HG03521 (cell line): Measurements from ENCODE around the gene SMCHD1.
"Not testable (repeated sequence)": the region's sequence is repeated elsewhere in the genome, so short reads cannot be mapped to it uniquely, and the experiment has no call there.

Source experiments
- ATAC-seq: cut with Tn5 transposase; IDR thresholded peaks from one replicate; pipeline ENCODE4 v1.9.1; 2021; ENCODE audit warnings: mild to moderate bottlenecking, moderate library complexity; ENCODE audit not compliant: unreplicated experiment

The SMCHD1 gene

GRCh38 chr18:2656981-2657512, 1.5 kb downstream of the SMCHD1 start:
- ATAC-seq: no peak

GRCh38 chr18:2657788-2658458, 2.4 kb downstream of the SMCHD1 start:
- no peak for ATAC-seq

- ATAC-seq: not testable (repeated sequence)
Observed at GRCh38 chr18:2660849-2661248, 5.3 kb downstream of the SMCHD1 start.

GRCh38 chr18:2662288-2662687, 6.8 kb downstream of the SMCHD1 start:
- not testable (repeated sequence) for ATAC-seq

GRCh38 chr18:2662990-2663389, 7.5 kb downstream of the SMCHD1 start:
- ATAC-seq: no peak

GRCh38 chr18:2672410-2672809, 16.9 kb downstream of the SMCHD1 start:
- no peak for ATAC-seq

GRCh38 chr18:2672872-2673271, 17.3 kb downstream of the SMCHD1 start:
- ATAC-seq: no peak

- not testable (repeated sequence) for ATAC-seq
Observed at GRCh38 chr18:2678933-2679332, 23.4 kb downstream of the SMCHD1 start.

- no peak for ATAC-seq
Observed at GRCh38 chr18:2680216-2680792, 24.8 kb downstream of the SMCHD1 start.

GRCh38 chr18:2681993-2682603, 26.6 kb downstream of the SMCHD1 start:
- ATAC-seq: no peak

GRCh38 chr18:2683055-2683454, 27.5 kb downstream of the SMCHD1 start:
- no peak for ATAC-seq

GRCh38 chr18:2686349-2686968, 30.9 kb downstream of the SMCHD1 start:
- no peak for ATAC-seq

GRCh38 chr18:2687390-2688001, 32.0 kb downstream of the SMCHD1 start:
- no peak for ATAC-seq

GRCh38 chr18:2692508-2692907, 37.0 kb downstream of the SMCHD1 start:
- no peak for ATAC-seq

GRCh38 chr18:2697184-2697583, 41.7 kb downstream of the SMCHD1 start:
- no peak for ATAC-seq

- ATAC-seq: no peak
Observed at GRCh38 chr18:2699001-2699400, 43.5 kb downstream of the SMCHD1 start.

GRCh38 chr18:2704541-2704940, 49.0 kb downstream of the SMCHD1 start:
- no peak for ATAC-seq

GRCh38 chr18:2706903-2707302, 51.4 kb downstream of the SMCHD1 start:
- ATAC-seq: no peak

- ATAC-seq: no peak
Observed at GRCh38 chr18:2707551-2708168, 52.1 kb downstream of the SMCHD1 start.

- ATAC-seq: no peak
Observed at GRCh38 chr18:2709316-2709715, 53.8 kb downstream of the SMCHD1 start.

- ATAC-seq: no peak
Observed at GRCh38 chr18:2714140-2714539, 58.6 kb downstream of the SMCHD1 start.
